ENCODE data around the gene VCAN.

Gene VCAN

GRCh38 chr5:83494087-83494620 lies 22.6 kb downstream of the VCAN start:
- in situ Hi-C loops (cut with HindIII; ENCODE audit: low sequenced_read_pairs), result no loop called here

- in situ Hi-C loops (cut with HindIII; ENCODE audit: low sequenced_read_pairs), result no loop called here
Measured at GRCh38 chr5:83494666-83495065, 23.1 kb downstream of the VCAN start.

GRCh38 chr5:83496626-83497025 lies 25.1 kb downstream of the VCAN start:
- in situ Hi-C loops (cut with HindIII; ENCODE audit: low sequenced_read_pairs), result no loop called here

GRCh38 chr5:83498585-83498984 lies 27.0 kb downstream of the VCAN start:
- in situ Hi-C loops (cut with HindIII; ENCODE audit: low sequenced_read_pairs), result no loop called here

GRCh38 chr5:83503662-83504061 lies 32.1 kb downstream of the VCAN start:
- in situ Hi-C loops (cut with HindIII; ENCODE audit: low sequenced_read_pairs), result no loop called here

- in situ Hi-C loops (cut with HindIII; ENCODE audit: low sequenced_read_pairs), result no loop called here
Measured at GRCh38 chr5:83507431-83507830, 35.9 kb downstream of the VCAN start.

GRCh38 chr5:83509540-83509939 lies 38.0 kb downstream of the VCAN start:
- in situ Hi-C loops (cut with HindIII; ENCODE audit: low sequenced_read_pairs), result no loop called here

- in situ Hi-C loops (cut with HindIII; ENCODE audit: low sequenced_read_pairs), result no loop called here
Measured at GRCh38 chr5:83510260-83510659, 38.7 kb downstream of the VCAN start.

GRCh38 chr5:83512061-83512745 lies 40.7 kb downstream of the VCAN start:
- in situ Hi-C loops (cut with HindIII; ENCODE audit: low sequenced_read_pairs), result no loop called here

- in situ Hi-C loops (cut with HindIII; ENCODE audit: low sequenced_read_pairs), result no loop called here
Measured at GRCh38 chr5:83513081-83513480, 41.5 kb downstream of the VCAN start.

GRCh38 chr5:83513491-83513890 lies 41.9 kb downstream of the VCAN start:
- in situ Hi-C loops (cut with HindIII; ENCODE audit: low sequenced_read_pairs), result no loop called here

GRCh38 chr5:83516377-83516776 lies 44.8 kb downstream of the VCAN start:
- in situ Hi-C loops (cut with HindIII; ENCODE audit: low sequenced_read_pairs), result no loop called here

- in situ Hi-C loops (cut with HindIII; ENCODE audit: low sequenced_read_pairs), result no loop called here
Measured at GRCh38 chr5:83517072-83517687, 45.6 kb downstream of the VCAN start.

GRCh38 chr5:83517688-83518085 lies 46.1 kb downstream of the VCAN start:
- in situ Hi-C loops (cut with HindIII; ENCODE audit: low sequenced_read_pairs), result no loop called here

- in situ Hi-C loops (cut with HindIII; ENCODE audit: low sequenced_read_pairs), result no loop called here
Measured at GRCh38 chr5:83518319-83519061, 46.9 kb downstream of the VCAN start.

GRCh38 chr5:83522446-83522845 lies 50.9 kb downstream of the VCAN start:
- in situ Hi-C loops (cut with HindIII; ENCODE audit: low sequenced_read_pairs), result no loop called here

- in situ Hi-C loops (cut with HindIII; ENCODE audit: low sequenced_read_pairs), result no loop called here
Measured at GRCh38 chr5:83523929-83524328, 52.4 kb downstream of the VCAN start.

GRCh38 chr5:83524345-83524744 lies 52.8 kb downstream of the VCAN start:
- in situ Hi-C loops (cut with HindIII; ENCODE audit: low sequenced_read_pairs), result no loop called here

GRCh38 chr5:83524991-83525390 lies 53.4 kb downstream of the VCAN start:
- in situ Hi-C loops (cut with HindIII; ENCODE audit: low sequenced_read_pairs), result no loop called here

- in situ Hi-C loops (cut with HindIII; ENCODE audit: low sequenced_read_pairs), result no loop called here
Measured at GRCh38 chr5:83526289-83526688, 54.7 kb downstream of the VCAN start.

- in situ Hi-C loops (cut with HindIII; ENCODE audit: low sequenced_read_pairs), result no loop called here
Measured at GRCh38 chr5:83527221-83527620, 55.7 kb downstream of the VCAN start.

Data from endothelial cell of hepatic sinusoid (primary cell).